Measurements from ENCODE around the gene ZNF727. TPM values are rescaled to one million over a fixed set of nuclear protein-coding genes. Genes with fewer than 3 reads are reported as not detected.
"Not testable (repeated sequence)": the region's sequence is repeated elsewhere in the genome, so short reads cannot be mapped to it uniquely, and the experiment has no call there.

ZNF727 gene
- total RNA-seq (2022) (not detected in 2 replicates), Bru-seq, nascent RNA (not detected), BruChase-seq, experiment 1, labeled RNA remaining after a 2-hour chase (not detected), BruChase-seq, experiment 2, labeled RNA remaining after a 6-hour chase (not detected)
- long read RNA-seq: 0 reads

- no peak within 1 kb of the TSS for H3K27ac Mint-ChIP-seq (ENCODE audit: unreplicated experiment)
- H3K27me3 Mint-ChIP-seq (ENCODE audit: insufficient read depth, unreplicated experiment): no peaks in the 10 kb centered on the region
- H3K4me1 Mint-ChIP-seq (ENCODE audit: low read depth, unreplicated experiment): no peaks in the 10 kb centered on the region
- Histone ChIP-seq H3K4me3 (ENCODE audit: low read depth, low read length) (no peak within 1 kb of the TSS), H3K4me1 (no peaks in the 10 kb centered on the region), H3K36me3 (ENCODE audit: control insufficient read depth, insufficient read depth, low read length) (no peaks in the 10 kb centered on the region), H3K9me3 (peaks cover 11% of the 10 kb centered on the region; the same call in 1 of the 2 replicates), H3K27me3 (replicated peaks; ENCODE audit: control insufficient read depth, insufficient read depth, low read length) (no peaks in the 10 kb centered on the region)
- BruUV-seq (replicated peaks): no TSS peak
- intact Hi-C loops (cut with micrococcal nuclease; ENCODE audit: unreplicated experiment): no loop called here
- POLR2A ChIA-PET: no interaction called here
- no peak within 1 kb of the TSS for H3K4me3 Mint-ChIP-seq (ENCODE audit: unreplicated experiment)
- CTCF ChIA-PET: no interaction called here
- DNase-seq: no peak
- peaks cover 47% of the 10 kb centered on the region for H3K9me3 Mint-ChIP-seq (ENCODE audit: unreplicated experiment)
- no peaks in the 10 kb centered on the region for H3K36me3 Mint-ChIP-seq (ENCODE audit: insufficient read depth, unreplicated experiment)
- TF ChIP-seq CTCF (IDR thresholded peaks at IDR 0.05; ENCODE audit: insufficient read depth in 1 of 2, low read depth in 1 of 2, low read length in 1 of 2, severe bottlenecking in 1 of 2, unreplicated experiment in 1 of 2): no peak
Measured at GRCh38 chr7:64045301-64046040, at the start of gene ZNF727. ZNF727 (plus strand) TSS chr7:64045434; CDS start chr7:64045622, 188 bp downstream.

DNA sequence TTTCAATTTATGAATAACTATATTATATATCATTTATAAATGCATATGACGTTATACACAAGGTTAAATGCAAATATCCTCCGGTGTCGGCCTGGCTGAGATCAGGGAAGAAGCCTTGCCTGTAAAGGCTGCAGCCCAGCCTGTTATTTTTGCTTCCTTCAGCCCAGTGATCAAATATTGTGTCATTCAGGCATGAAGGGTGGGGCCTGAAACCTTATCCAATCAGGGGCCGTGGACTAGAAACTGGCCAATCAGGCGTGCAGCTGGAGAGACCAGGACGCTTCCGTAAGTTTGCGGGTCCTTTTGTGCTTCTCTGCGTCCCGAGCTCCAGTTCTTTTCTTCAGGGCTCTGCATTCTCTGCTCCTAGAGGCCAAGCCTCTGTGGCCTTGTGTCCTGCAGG, 46.7 kb upstream of the ZNF727 start, which contains the start of gene ZNF722:
TSS of gene ZNF722 (plus strand) at position 301 of the 400 bp plus-strand sequence. CDS start 113 bp downstream, outside the sequence.
- H3K36me3 Mint-ChIP-seq (ENCODE audit: insufficient read depth, unreplicated experiment): no peaks in the 10 kb centered on the region
- no peak within 1 kb of the TSS for H3K4me3 ChIP-seq (ENCODE audit: low read depth, low read length)
- POLR2A ChIA-PET: no interaction called here
- no peaks in the 10 kb centered on the region for H3K36me3 ChIP-seq (ENCODE audit: control insufficient read depth, insufficient read depth, low read length)
- H3K4me3 Mint-ChIP-seq (ENCODE audit: unreplicated experiment): no peak within 1 kb of the TSS
- no peak for DNase-seq
- peaks cover 3% of the 10 kb centered on the region; the same call in 1 of the 2 replicates for H3K9me3 ChIP-seq
- H3K27me3 ChIP-seq (replicated peaks; ENCODE audit: control insufficient read depth, insufficient read depth, low read length): no peaks in the 10 kb centered on the region
- TF ChIP-seq CTCF (IDR thresholded peaks at IDR 0.05; ENCODE audit: insufficient read depth in 1 of 2, low read depth in 1 of 2, low read length in 1 of 2, severe bottlenecking in 1 of 2, unreplicated experiment in 1 of 2): no peak
- no peak within 1 kb of the TSS for H3K27ac Mint-ChIP-seq (ENCODE audit: unreplicated experiment)
- CTCF ChIA-PET: no interaction called here
- no peaks in the 10 kb centered on the region for H3K4me1 Mint-ChIP-seq (ENCODE audit: low read depth, unreplicated experiment)
- H3K27me3 Mint-ChIP-seq (ENCODE audit: insufficient read depth, unreplicated experiment): no peaks in the 10 kb centered on the region
- intact Hi-C loops (cut with micrococcal nuclease; ENCODE audit: unreplicated experiment): no loop called here
- no TSS peak for BruUV-seq (replicated peaks)
- peaks cover 17% of the 10 kb centered on the region for H3K9me3 Mint-ChIP-seq (ENCODE audit: unreplicated experiment)
- H3K4me1 ChIP-seq: no peaks in the 10 kb centered on the region

DNA sequence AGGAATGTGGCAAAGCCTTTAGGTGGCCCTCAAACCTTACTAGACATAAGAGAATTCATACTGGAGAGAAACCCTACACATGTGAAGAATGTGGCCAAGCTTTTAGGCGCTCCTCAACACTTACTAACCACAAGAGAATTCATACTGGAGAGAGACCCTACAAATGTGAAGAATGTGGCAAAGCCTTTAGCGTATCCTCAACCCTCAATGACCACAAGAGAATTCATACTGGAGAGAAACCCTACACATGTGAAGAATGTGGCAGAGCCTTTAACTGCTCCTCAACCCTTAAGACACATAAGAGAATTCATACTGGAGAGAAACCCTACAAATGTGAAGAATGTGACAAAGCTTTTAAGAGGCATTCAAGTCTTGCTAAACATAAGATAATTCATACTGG, 29.7 kb upstream of the ZNF727 start:
- H3K4me1 Mint-ChIP-seq (ENCODE audit: low read depth, unreplicated experiment); POLR2A ChIA-PET; H3K27me3 Mint-ChIP-seq (ENCODE audit: insufficient read depth, unreplicated experiment); H3K4me3 ChIP-seq (ENCODE audit: low read depth, low read length); H3K4me1 ChIP-seq; H3K4me3 Mint-ChIP-seq (ENCODE audit: unreplicated experiment); H3K27ac Mint-ChIP-seq (ENCODE audit: unreplicated experiment); BruUV-seq (replicated peaks); H3K36me3 Mint-ChIP-seq (ENCODE audit: insufficient read depth, unreplicated experiment); DNase-seq; H3K9me3 ChIP-seq; H3K36me3 ChIP-seq (ENCODE audit: control insufficient read depth, insufficient read depth, low read length); CTCF ChIA-PET; H3K27me3 ChIP-seq (replicated peaks; ENCODE audit: control insufficient read depth, insufficient read depth, low read length); intact Hi-C loops (cut with micrococcal nuclease; ENCODE audit: unreplicated experiment): not testable (repeated sequence)
- peaks cover 45% of the 10 kb centered on the region for H3K9me3 Mint-ChIP-seq (ENCODE audit: unreplicated experiment)
